Right kidney (tissue), 1 donor: ENCODE measurements around the gene ABTB2.
A peak's percentile ranks its signal among the peaks of the same experiment; 100 is the strongest.
"Not testable (repeated sequence)": the region's sequence is repeated elsewhere in the genome, so short reads cannot be mapped to it uniquely, and the experiment has no call there.

ENCODE experiments used
- DNase-seq: peaks from one replicate; pipeline ENCODE4 v3.0.0-alpha.2; 2016

ABTB2 gene

DNA sequence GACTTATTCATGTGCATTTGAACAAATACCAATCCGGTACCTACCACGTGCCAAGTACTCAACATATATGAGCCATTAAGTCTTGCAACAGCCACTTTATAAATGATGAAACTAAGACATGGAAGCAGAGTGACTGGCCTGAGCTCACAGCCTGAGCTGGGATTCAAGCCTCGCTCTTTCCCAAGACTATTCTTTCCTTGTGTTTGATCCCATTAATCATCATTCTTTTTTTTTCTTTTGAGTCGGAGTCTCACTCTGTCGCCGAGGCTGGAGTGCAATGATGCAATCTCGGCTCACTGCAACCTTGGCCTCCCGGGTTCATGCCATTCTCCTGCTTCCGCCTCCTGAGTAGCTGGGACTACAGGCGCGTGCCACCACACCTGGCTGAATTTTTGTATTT, 119.3 kb downstream of the ABTB2 start:
- no peak for DNase-seq

- DNase-seq = no peak
These were observed 121.2 kb downstream of the ABTB2 start for GRCh38 chr11:34236572-34236971.

DNA sequence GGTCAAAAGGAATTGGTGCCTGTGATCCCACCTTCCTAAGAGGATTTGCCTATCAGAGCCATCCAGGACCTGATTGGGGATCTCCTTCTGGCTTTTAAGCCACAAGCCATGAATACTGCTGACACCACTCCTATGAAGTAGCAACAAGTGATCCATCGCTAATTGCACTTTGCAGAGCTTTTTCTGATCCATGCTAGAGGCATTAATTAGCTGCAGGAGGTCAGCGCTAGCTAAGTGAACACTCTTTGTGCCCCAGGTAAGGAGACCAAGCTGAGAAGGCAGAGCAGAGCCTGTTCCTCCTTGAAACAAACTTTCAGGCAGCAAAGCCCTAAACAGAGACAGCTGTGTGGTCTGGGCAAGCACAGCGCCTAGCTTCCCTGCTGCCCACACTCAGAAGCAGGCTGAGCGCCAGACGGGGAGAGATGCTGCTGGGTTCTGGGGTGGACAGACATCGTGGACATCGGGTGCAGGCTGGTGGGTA, 122.2 kb downstream of the ABTB2 start:
- DNase-seq = no peak

DNA sequence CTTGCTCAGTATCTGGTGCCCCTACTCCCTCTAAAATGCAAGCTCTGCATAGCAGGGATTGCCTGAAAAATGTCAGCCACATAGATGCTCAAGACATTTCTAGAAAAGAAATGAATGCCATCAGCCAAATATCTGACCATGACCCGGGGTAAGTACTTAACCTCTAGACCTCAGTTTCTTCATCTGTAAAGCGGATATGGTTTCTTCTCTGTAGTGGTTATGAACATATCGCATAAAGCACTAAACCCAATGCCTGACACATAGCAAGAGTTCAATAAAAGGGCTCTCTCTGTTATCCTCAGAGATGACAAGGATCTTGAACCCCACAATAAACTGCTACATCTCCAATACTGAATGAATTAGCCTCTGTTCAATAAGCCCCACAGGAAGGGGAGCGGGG, 122.6 kb downstream of the ABTB2 start:
- no peak for DNase-seq

- no peak for DNase-seq
These were observed 123.6 kb downstream of the ABTB2 start for GRCh38 chr11:34234086-34234740.

DNA sequence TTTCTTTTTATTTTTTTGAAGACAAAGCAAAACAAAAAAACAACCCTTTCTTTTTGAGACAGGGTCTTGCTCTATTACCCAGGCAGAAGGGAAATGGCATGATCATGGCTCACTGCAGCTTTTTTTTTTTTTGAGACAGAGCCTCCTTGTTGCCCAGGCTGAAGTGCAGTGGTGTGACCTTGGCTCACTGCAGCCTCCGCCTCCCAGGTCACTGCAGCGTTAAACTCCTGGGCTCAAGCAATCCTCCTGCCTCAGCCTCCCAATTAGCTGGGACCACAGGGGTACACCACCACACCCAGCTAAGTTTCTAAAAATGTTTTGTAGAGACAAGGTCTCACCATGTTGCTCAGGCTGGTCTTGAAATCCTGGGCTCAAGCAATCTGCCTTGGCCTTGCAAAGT, 124.6 kb downstream of the ABTB2 start:
- DNase-seq = no peak

DNA sequence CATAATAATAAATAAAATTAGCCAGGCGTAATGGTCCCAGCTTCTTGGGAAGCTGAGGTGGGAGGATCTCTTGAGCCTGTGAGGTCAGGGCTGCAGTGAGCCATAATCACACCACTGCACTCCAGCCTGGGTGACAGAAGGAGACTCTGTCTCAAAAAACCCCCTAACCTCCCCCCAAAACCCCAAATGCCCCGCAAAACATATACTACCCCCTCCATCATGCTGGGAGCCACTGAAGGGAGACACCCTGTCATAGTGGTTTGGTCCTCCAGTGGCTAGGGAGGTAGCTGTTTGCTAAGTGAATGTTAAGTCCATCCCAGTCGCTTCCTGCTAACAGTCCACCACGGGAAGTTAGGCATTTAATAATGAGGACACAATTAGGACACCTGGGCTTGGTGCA, 125.0 kb downstream of the ABTB2 start:
- no peak for DNase-seq

- no peak for DNase-seq
These were observed 131.6 kb downstream of the ABTB2 start for GRCh38 chr11:34226210-34226609.

DNA sequence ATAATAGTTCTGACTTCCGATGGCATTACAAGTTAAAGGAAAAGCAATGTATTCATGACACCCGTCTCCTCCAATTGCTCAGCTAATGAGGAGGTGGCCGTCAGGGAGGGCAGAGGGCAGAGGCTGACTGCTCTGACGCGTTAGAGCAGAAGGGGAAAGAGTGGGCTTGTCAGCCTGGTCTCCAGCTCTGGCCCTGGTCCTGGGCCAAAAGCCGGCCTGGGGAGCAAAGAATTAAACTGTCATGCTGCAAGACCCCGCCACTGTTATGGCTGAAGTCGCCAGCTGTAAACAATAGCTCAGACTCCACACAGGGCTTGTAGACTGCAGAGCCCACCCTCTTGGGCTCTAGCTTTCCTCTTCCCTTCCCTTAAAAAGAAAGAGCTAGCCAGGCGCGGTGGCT, 132.7 kb downstream of the ABTB2 start:
- DNase-seq = no peak

- DNase-seq = no peak
These were observed 133.3 kb downstream of the ABTB2 start for GRCh38 chr11:34224434-34224966.

DNA sequence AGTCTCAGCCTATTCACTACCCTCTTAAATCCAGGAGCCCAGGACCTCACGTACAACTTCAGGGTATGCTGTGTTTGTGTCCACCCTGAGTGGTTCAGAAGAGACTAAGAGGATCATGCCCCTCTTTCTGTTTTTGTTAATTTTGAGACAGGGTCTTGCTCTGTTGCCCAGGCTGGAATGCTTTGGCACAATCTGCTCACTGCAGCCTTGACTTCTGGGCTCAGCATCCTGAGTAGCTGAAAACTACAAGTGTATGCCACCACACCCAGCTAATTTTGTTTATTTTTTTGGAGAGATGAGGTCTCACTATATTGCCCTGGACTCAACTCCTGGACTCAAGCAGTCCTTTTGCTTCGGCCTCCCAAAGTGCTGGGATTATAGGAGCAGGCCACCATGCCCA, 133.9 kb downstream of the ABTB2 start:
- DNase-seq = no peak

DNA sequence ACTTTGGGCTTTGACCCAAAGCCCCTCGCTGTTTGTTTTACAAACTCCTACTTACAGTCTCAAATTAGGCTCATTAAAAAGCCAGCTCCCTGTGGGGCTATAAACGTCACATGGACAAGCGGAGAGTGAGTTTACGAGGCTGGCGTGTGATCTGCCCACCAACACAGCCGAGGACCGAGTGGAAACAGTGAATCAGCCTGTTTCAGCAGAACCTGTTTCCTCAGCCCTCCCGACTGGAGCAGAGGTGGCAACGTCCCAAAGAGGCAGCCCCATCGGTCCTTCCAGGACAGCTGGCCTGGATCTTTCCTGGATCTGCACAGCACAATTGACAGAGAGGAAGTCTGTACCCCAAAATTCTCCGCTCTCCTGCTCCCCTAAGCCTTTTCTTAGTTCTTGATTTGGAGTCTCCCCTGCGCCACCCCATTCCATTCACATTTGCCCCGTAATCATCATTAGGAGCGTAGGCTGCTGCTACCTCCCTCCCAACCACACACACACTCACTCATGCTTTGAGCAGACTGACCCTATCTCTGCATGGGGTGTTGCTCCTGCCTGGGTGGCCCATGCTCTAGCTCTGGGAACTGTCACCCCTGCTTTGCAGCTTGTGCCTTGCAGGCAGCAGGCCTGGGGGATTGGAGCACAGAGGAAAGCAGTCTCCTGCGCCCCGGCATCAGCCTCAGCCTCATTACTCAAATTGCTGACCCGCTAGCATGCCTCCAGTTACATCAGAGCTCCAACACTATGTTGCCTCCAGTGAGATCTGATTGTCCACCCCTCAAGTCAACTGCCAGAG, 134.6 kb downstream of the ABTB2 start:
- peak; percentile 59 for DNase-seq

- DNase-seq = no peak
These were observed 135.8 kb downstream of the ABTB2 start for GRCh38 chr11:34222030-34222429.

GRCh38 chr11:34219941-34220370, 137.9 kb downstream of the ABTB2 start:
- DNase-seq = no peak

DNA sequence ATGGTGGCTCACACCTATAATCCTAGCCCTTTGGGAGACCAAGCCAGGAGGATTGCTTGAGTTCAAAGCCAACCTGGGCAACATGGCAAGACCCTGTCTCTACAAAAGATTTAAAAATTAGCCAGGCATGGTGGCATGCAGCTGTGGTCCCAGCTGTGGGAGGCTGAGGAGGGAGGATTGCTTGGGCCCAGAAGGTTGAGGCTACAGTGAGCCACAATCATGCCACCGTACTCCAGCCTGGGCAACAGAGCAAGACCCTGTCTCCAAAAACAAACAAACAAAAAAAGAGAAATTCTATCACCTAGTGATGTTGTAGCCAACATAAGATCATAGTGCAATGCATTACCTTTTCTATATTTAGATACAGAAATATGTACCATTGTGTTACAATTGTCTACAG, 138.5 kb downstream of the ABTB2 start:
- DNase-seq = no peak

- not testable (repeated sequence) for DNase-seq
These were observed 139.1 kb downstream of the ABTB2 start for GRCh38 chr11:34218756-34219155.

- no peak for DNase-seq
These were observed 139.7 kb downstream of the ABTB2 start for GRCh38 chr11:34218067-34218466.

DNA sequence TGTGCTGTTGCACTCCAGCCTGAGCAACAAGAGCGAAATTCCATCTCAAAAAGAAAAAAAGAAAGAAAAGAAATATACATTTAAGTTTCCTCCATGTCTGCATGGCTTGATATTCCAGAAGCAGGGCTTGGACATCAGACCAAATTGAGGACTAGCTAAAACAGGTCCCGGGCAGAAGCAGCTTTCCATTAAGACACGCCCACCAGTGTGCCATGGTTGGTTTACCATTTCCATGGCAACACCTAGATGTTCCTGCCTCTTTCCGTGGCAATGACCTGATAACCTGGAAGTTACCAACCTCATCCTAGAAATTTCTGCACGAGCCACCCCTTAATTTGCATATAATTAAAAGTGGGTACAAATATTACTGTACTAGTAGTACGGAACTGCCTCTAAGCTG, 141.1 kb downstream of the ABTB2 start:
- no peak for DNase-seq

DNA sequence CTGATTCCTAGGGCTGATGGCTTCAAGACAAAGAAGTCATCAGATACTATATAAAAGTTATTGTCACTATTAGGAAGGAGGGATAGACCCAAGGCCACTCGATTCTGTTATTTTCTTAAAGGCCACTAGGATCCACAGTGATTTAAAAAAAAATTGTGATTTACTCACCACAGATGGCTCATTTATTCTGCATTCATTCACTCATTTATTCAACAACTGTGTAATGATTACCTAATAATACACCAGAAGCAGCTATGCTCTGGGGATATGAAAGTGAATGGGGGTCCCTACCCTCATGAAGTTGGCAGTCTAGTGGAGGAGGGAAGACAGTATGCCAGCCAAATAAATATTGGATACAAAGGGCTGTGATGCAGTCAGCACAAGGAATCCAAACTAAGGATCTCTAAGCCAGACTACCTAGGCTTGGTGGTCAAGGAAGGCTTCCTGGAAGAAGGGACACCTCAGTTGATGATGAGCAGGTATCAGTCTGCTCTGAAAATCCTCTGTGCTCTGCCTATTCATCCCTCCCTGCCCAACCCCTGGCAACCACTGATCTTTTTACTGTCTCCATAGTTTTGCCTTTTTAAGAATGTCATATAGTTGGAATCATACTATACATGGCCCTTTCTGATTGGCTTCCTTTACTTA, 141.9 kb downstream of the ABTB2 start:
- DNase-seq = no peak

DNA sequence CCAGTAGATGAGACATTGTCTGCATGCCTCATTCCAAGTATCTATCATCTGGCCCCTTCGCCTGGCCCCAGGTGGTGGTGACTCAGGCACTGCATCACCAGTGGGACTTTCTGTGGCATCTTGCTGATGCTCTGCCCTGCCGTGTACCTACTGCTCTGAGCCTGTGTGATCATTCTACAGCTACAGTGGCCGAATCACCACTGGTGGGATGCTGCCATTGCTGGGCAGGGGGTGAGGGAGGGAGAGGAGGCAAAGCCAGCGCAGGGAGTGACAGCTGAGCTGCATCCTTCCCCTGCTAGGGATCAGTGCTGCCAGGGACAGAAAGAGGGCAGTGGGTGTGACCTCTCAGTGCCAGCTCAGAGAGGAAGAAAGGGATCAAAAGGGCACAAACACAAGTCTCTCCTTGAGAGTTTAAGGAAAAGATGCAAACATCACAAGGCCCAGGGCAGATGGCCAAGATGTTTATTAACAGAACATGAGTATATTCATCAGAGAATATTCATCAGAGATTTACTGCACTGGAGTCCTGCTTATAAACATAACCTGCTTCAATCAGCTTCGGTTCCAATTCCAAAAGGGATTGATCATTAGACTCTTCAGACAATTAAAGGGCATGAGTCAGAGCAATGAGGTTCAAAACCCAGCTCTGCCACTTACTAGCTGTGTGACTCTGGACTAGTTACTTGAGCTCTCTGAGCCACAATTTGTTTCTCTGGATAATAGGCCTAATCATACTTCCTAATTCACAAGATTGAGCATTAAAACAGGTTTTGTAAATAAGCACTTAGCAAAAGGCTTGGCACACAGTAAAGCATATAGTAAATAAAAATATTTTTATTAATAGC, 142.6 kb downstream of the ABTB2 start:
- DNase-seq = no peak

DNA sequence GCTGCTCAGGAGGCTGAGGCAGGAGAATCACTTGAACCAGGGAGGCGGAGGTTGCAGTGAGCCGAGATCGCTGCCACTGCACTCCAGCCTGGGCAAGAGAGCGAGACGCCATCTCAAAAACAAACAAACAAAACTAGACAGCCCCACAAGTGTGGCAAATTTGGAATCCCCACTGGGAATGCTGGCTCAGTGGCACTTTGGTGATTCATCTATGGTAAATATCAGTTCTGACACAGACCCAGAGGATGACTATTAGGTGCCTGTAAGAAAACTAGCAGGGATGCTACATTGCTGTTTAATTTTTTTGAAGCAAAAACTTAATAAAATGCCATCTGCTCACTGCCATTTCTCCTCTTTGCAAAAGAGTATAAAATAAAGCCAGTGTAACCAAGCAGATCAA, 144.4 kb downstream of the ABTB2 start:
- DNase-seq = no peak

GRCh38 chr11:34212566-34212965, 145.2 kb downstream of the ABTB2 start:
- DNase-seq = no peak
